K562 (cell line): ENCODE results near the gene C1R. TPM values are rescaled to one million over a fixed set of nuclear protein-coding genes. Genes with fewer than 3 reads are reported as not detected.

Experiments used
- CREB5 ChIP-seq: fragments of 250-450 bp; sonication (Bioruptor Pico); IDR thresholded peaks from 2 replicates; pipeline ENCODE4 v1.5.0; 2020; ENCODE audit warnings: mild to moderate bottlenecking
- E2F8 ChIP-seq: fragments of 450-650 bp; IDR thresholded peaks from 2 replicates; pipeline ENCODE4 v1.7.1; 2018; ENCODE audit warnings: mild to moderate bottlenecking, low read depth; ENCODE audit not compliant: partially characterized antibody
- ERF ChIP-seq: fragments of 450-650 bp; formaldehyde crosslinking; IDR thresholded peaks from 2 replicates; pipeline ENCODE4 v1.4.0; 2020; ENCODE audit warnings: mild to moderate bottlenecking, mixed read lengths
- KAT7 ChIP-seq: sonication (generic); formaldehyde crosslinking; IDR thresholded peaks from 2 replicates; pipeline ENCODE4 v1.8.0; 2022; ENCODE audit warnings: missing genetic modification reagents, mild to moderate bottlenecking, borderline replicate concordance
- MLLT1 ChIP-seq, 2 experiments: fragments of 450-650 bp; IDR thresholded peaks; 2 replicates each; pipeline ENCODE4 v1.6.1; 2016
- MYBL2 ChIP-seq, 2 experiments: fragments of 450-650 bp in 1 of 2; sonication (generic) in 1 of 2; formaldehyde crosslinking in 1 of 2; IDR thresholded peaks; 2 replicates each; pipeline versions ENCODE4 v1.6.1 to v1.8.1; 2017 to 2022; ENCODE audit warnings: borderline replicate concordance in 1 of 2, inconsistent platforms in 1 of 2, low read depth in 1 of 2, mild to moderate bottlenecking in 1 of 2, missing genetic modification reagents in 1 of 2, moderate library complexity in 1 of 2
- PATZ1 ChIP-seq: fragments of 250-450 bp; sonication (Bioruptor Pico); IDR thresholded peaks from 2 replicates; pipeline ENCODE4 v1.5.0; 2020; ENCODE audit warnings: mild to moderate bottlenecking, borderline replicate concordance
- PHTF2 ChIP-seq: fragments of 250-450 bp; sonication (Bioruptor Pico); IDR thresholded peaks from 2 replicates; pipeline ENCODE4 v1.5.0; 2021; ENCODE audit warnings: mild to moderate bottlenecking
- POLR2H ChIP-seq: IDR thresholded peaks from 2 replicates; pipeline ENCODE4 v1.6.1; 2016; ENCODE audit warnings: missing genetic modification characterization, low read depth, mild to moderate bottlenecking, control low read depth, missing compliant biosample characterization, moderate library complexity
- SMARCA5 ChIP-seq: fragments of 450-650 bp; IDR thresholded peaks from 2 replicates; pipeline ENCODE4 v1.6.1; 2016
- SMARCB1 ChIP-seq: IDR thresholded peaks from 2 replicates; pipeline ENCODE4 v1.6.1; 2011; ENCODE audit warnings: improper control_type of control experiment, low read depth; ENCODE audit not compliant: insufficient read length
- ZFPM2 ChIP-seq: fragments of 250-450 bp; sonication (Bioruptor Pico); IDR thresholded peaks from 2 replicates; pipeline ENCODE4 v1.5.1; 2022; ENCODE audit warnings: mild to moderate bottlenecking
- ZNF830 ChIP-seq: fragments of 250-450 bp; sonication (Bioruptor Pico); IDR thresholded peaks from 2 replicates; pipeline ENCODE4 v1.5.0; 2021; ENCODE audit warnings: mild to moderate bottlenecking
- polyA plus RNA-seq, 8 experiments: library from polyadenylated mRNA; depleted of rRNA in 4 of 8; stranded (reverse) in 5 of 8; unstranded in 3 of 8; fragments of >200 nt; fragmentation: Nextera tagmentation in 2 of 8; fragmentation: Illumina TruSeq in 1 of 8; extraction: Ambion mirVana in 2 of 8; extraction: Trizol in 1 of 8; gene quantifications; 2 replicates each; pipeline versions ENCODE4 v1.2.1 to v1.2.3, GENCODE V29; 2011 to 2014; ENCODE audit warnings: inconsistent platforms in 1 of 8, missing spikeins in 1 of 8
- total RNA-seq, 7 experiments: library from RNA; depleted of rRNA in 6 of 7; stranded (reverse); fragments of >200 nt in 6 of 7; fragmentation: Illumina TruSeq in 2 of 7; extraction: Trizol in 2 of 7; gene quantifications; 2 replicates each; pipeline versions ENCODE4 v1.2.1 to v1.2.3, GENCODE V29; 2011 to 2021; ENCODE audit warnings: low replicate concordance in 1 of 7

The C1R gene
- total and polyA plus RNA-seq, 9 of the 15 experiments (the other 6 are each of a cell fraction or from before 2014, with no cell fraction given), result 0.07 to 1.0 (median 0.33) TPM; not detected in 1

- TF ChIP-seq PATZ1 (CRISPR knock-in tag) (no peak), POLR2H (tag) (peak; percentile 57; the same call in 1 of the 2 replicates), KAT7 (CRISPR knock-in tag) (no peak), MLLT1 (IDR thresholded peaks at IDR 0.05) (no peak), MYBL2 (IDR thresholded peaks at IDR 0.05; ENCODE audit: low read depth) (no peak), MYBL2 (CRISPR knock-in tag; IDR thresholded peaks at IDR 0.05; ENCODE audit: borderline replicate concordance) (no peak), SMARCB1 (no peak), ZFPM2 (CRISPR knock-in tag) (no peak), SMARCA5 (no peak), ERF (CRISPR knock-in tag) (no peak), CREB5 (CRISPR knock-in tag) (no peak), E2F8 (no peak), PHTF2 (CRISPR knock-in tag) (no peak), ZNF830 (no peak)
These were observed 16.0 kb upstream of the C1R start (continued) for GRCh38 chr12:7108003-7108795.
